HG02970 (cell line): ENCODE results near the gene NID2.

Source experiments
- ATAC-seq: cut with Tn5 transposase; IDR thresholded peaks from one replicate; pipeline ENCODE4 v1.9.1; 2021; ENCODE audit warnings: mild to moderate bottlenecking, moderate library complexity, moderate number of reproducible peaks; ENCODE audit not compliant: unreplicated experiment, low FRiP score

NID2 gene

DNA sequence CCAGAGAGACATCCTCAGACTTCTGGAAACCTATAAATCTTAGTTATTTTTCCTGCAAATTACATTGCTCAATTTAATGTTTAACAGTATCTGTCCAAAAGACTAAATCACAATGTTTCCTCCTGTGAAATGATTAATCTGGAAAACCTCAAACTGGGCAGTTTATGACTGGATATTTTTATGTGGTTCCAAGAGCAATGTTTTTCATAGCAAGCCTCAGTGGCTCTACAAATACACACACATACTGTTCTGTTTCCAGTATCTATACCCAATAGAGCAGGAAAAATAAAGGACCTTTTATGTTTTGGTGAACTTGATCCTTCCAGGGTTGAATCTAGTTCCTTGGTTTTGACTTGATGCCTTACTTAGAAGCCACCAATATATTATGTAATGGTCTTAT, 9.2 kb downstream of the NID2 start:
- ATAC-seq = no peak

- no peak for ATAC-seq
These were observed 10.5 kb downstream of the NID2 start for GRCh38 chr14:52058341-52058740.

DNA sequence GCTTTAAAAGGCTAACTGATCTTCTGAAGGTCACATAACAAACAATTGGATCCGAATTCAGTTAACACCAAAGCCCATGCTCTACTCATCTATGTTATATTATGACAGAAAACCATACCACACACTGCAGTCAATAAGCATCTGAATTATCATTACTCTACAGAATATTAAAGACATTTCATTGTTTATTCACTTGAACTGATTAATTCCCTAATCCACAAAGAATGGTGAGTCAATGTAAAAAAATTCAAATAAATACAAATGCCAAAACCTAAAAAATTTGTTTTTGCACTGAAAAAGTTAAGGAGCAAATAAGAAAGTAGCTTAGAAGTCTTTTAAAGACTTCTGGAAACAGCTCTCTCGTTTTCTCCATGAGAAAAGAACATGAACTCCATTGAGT, 13.7 kb downstream of the NID2 start:
- no peak for ATAC-seq

- no peak for ATAC-seq
These were observed 14.2 kb downstream of the NID2 start for GRCh38 chr14:52054678-52055077.

GRCh38 chr14:52053044-52053443, 15.8 kb downstream of the NID2 start:
- no peak for ATAC-seq

DNA sequence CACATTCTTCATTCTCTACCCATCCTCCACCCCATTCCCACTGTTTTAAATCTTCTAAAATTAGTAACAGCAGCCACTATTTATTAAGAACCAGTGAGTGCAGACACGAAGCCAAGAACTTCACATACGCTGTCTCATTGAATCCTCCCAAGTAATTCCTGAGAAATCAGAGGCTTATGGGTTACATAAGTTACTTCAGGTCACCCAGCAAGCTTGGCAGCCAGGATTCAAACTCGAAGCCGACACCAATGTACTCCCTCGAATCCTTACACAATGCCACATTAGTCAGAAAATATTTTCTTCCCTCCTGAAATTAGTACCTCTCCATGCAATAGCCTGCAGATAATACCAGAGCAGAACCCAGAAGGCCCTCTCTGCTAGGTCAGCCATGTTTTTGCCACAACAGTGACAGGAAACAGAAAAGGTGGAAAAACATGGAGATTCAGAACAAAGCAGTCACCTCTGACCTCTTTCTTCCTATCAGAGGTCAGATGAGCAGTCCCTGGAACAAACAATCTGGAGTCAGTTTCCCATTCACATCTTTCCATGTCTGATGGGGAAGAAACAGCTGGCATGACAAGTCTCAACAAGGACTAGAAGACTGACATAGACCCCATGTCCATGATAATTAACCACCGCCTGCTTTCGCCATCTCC, 16.4 kb downstream of the NID2 start:
- ATAC-seq = no peak

- no peak for ATAC-seq
These were observed 17.0 kb downstream of the NID2 start for GRCh38 chr14:52051871-52052270.

GRCh38 chr14:52051251-52051650, 17.6 kb downstream of the NID2 start:
- ATAC-seq = no peak

GRCh38 chr14:52049721-52050588, 18.9 kb downstream of the NID2 start:
- no peak for ATAC-seq

DNA sequence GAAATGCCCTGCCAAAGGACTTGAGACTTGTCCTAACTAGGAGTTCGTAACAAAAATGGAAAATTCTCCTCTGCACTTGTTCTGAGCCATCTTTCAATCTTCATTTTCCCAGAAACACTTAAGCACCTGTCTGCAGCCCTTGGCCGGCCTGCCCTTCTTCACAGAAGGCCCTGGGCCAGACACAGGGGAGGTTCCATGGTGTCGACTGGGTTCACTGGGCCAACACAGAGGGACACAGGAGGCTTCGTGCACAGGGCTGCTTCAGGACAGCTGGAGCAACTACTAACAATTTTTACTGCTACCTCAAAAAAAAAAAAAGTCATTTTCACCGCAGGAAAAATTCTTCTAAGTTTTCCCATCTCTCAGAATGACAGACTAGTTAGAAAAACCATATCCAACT, 19.6 kb downstream of the NID2 start:
- no peak for ATAC-seq

GRCh38 chr14:52048641-52049204, 20.1 kb downstream of the NID2 start:
- no peak for ATAC-seq

DNA sequence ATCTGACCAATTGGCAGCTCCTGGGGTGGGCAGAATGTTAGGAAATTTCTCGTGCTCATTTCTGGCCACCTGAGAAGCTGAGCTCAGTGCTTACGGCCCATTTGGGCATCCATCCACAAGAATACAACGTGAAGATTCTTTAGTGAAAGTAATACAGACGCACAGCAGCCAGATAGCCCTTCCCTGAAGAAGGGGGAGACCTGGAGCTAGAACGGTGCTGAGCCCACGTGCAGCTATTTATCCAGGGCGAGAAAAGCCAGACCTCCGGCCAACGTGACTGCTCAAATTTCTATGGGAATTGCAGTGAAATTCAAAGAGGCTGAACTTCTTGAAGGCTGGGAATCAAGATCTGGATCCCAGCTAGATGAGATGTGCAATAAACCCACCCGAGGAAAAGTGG, 20.7 kb downstream of the NID2 start:
- ATAC-seq = no peak

DNA sequence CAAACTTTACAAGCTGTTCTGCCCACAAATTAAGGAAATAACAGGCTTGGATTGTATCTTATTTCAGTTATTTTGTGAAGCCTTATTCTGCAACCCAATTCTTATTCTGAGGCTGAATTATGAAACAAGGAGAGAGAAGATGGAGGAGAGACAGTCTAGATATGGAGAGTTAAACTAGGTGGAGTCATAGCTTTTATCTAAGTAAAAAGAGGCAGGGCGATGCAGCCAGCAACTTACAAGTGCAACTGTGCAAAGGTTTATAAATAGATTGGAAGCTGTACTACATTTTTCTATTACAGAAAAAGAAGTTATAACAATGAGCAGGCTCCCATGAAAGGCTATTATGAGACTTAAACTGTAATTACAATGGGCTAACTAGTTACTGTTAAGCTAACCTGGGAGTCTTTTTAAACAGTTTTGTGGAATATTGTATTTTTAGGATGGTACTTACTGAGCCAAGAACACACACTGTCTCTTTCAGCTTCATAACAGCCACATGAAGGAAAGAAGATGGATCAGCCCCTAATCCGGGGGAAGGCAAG, 22.4 kb downstream of the NID2 start:
- ATAC-seq = no peak

GRCh38 chr14:52044791-52045522, 23.9 kb downstream of the NID2 start:
- no peak for ATAC-seq

DNA sequence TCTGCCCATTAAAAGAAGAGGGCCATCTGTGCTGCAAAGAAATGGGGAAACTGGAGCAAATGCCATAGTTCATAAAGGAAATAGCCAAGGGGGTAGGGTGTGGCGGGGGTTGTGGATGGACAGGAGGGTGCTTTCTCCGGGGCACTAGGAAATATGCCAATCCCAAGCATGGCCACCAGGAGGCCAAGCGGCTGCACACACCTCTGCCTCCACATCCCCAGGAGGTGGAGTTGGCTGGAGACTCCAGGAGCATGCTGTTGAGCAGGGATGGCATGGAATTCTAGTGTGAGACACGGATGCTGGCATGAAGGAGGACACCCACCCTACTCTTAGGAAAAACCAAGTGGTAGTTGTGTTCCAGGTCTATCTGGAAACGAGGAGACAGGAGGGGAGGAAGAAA, 25.2 kb downstream of the NID2 start:
- ATAC-seq = no peak

GRCh38 chr14:52042371-52043289, 26.2 kb downstream of the NID2 start:
- ATAC-seq = no peak

- no peak for ATAC-seq
These were observed 28.3 kb downstream of the NID2 start for GRCh38 chr14:52040598-52040997.

GRCh38 chr14:52039124-52039815, 29.6 kb downstream of the NID2 start:
- ATAC-seq = no peak

DNA sequence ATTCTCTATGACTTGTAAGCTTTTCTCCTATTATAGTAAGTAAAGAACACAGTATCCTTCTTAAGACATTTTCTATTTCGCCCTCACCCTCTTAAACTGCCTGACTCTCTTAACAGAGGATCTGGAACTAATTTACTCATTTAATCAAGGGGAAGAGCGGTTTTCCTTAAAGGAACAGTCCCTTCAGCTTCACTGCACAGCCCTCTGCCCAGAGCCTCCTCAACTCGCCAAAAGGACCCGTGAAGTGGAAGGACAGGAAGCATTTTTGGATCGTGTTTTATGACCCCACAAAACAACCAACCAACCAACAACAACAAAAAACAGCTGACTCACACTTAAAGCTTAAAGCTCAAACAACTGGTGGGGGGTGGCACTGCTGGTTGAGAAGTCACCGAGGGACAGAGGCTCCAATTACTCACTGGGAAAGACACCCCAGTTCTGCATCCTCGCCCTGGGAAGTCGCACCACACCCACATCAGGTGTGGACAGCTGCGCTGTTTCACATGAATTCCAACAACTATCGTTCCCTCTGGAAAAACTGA, 35.7 kb downstream of the NID2 start:
- ATAC-seq = no peak
